ENCODE data around the gene SYTL4. TPM values are rescaled to one million over a fixed set of nuclear protein-coding genes. Genes with fewer than 3 reads are reported as not detected.

Gene SYTL4
- total and polyA plus RNA-seq, 2 of the 8 experiments (the other 6 are each of a cell fraction or from before 2014, with no cell fraction given) = 0.11 TPM

DNA sequence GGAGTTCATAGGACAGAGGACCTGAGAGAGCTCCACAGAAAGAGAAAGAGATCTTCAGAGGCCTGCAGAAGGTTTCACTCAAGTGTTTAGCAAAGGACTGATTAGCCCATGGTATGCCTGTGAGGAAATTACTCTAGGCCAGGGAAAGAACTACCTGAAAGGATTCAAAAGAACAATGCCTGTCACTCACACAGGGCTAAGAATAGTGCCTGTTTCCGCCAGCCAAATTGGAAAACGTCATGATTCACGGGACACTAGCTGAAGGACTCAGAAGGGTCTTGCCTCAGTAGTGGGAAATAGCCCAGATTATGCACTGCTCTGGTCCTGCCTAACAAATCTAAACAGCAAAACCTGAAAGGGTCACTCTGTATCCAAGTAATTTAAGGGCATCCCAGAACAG lies 21.1 kb downstream of the SYTL4 start:
- 36% methylated on average over 3 of the region's 3 CpGs; no CpG with 5 or more reads in 1 of the 2 experiments for WGBS, 2 experiments (ENCODE audit: extremely low coverage in 1 of 2, insufficient coverage in 1 of 2, insufficient read length in 1 of 2, insufficient replicate concordance in 2 of 2, low coverage in 1 of 2, low lambda C conversion rate in 2 of 2, missing lambda C conversion rate in 1 of 2)
- CTCF ChIA-PET (ENCODE audit: partially characterized antibody) = interaction anchor here (1.1 to 1.3 kb wide), 2 partner anchors 24 to 26 kb away, joined by 3 read pairs; no protein-coding TSS in a partner anchor
- TF ChIP-seq CHD1 (IDR thresholded peaks at IDR 0.05; ENCODE audit: low read depth, low read length) (no peak), SIN3A (conservative IDR thresholded peaks at IDR 0.05 in 1 of 2, IDR thresholded peaks at IDR 0.05 in 1 of 2; ENCODE audit: low read depth in 1 of 2, low read length in 2 of 2) (no peak), HDAC2 (IDR thresholded peaks at IDR 0.05; ENCODE audit: borderline replicate concordance in 1 of 2, low read depth in 2 of 2, low read length in 2 of 2) (no peak), EZH2 (IDR thresholded peaks at IDR 0.05; ENCODE audit: low read depth, low read length, severe bottlenecking) (no peak), SP1 (IDR thresholded peaks at IDR 0.05; ENCODE audit: low read depth, low read length) (no peak), TAF1 (IDR thresholded peaks at IDR 0.05; ENCODE audit: low read depth, low read length) (no peak), RXRA (IDR thresholded peaks at IDR 0.05; ENCODE audit: insufficient read depth, low read depth, low read length) (no peak), SRF (IDR thresholded peaks at IDR 0.05; ENCODE audit: low read depth, low read length) (no peak), RNF2 (IDR thresholded peaks at IDR 0.05; ENCODE audit: borderline replicate concordance, low read depth, low read length, missing control alignments, poor library complexity, severe bottlenecking) (no peak), RBBP5 (IDR thresholded peaks at IDR 0.05; ENCODE audit: borderline replicate concordance, low read depth, low read length) (no peak), MAFK (IDR thresholded peaks at IDR 0.05; ENCODE audit: low read depth, low read length) (no peak), SIX5 (IDR thresholded peaks at IDR 0.05; ENCODE audit: low read depth, low read length) (no peak), POLR2A (IDR thresholded peaks at IDR 0.05; ENCODE audit: control extremely low read depth in 1 of 2, low read depth in 2 of 2, low read length in 2 of 2) (no peak)
- TF ChIP-seq, protein P1, sequence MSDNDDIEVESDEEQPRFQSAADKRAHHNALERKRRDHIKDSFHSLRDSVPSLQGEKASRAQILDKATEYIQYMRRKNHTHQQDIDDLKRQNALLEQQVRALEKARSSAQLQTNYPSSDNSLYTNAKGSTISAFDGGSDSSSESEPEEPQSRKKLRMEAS (IDR thresholded peaks at IDR 0.05) = no peak

More for the DNA sequence above, 21.1 kb downstream of the SYTL4 start:
- Histone ChIP-seq H2BK12ac (ENCODE audit: low read depth, low read length) (no peak overlapping the region), H2BK15ac (ENCODE audit: low read length) (no peak overlapping the region), H3K56ac (replicated peaks; ENCODE audit: insufficient read length, low read depth, low read length) (no peak overlapping the region), H3K79me2 (ENCODE audit: control insufficient read depth in 1 of 2, insufficient read depth in 2 of 2, low read length in 2 of 2) (no peaks in the 10 kb centered on the region), H4K8ac (ENCODE audit: extremely low read depth, insufficient read depth, low read length) (no peak overlapping the region), H3K18ac (ENCODE audit: extremely low read depth, low read length) (no peak overlapping the region), H2AFZ (ENCODE audit: low read length) (no peak overlapping the region), H2BK5ac (ENCODE audit: low read depth, low read length) (no peak overlapping the region), H4K20me1 (replicated peaks in 1 of 2; ENCODE audit: control insufficient read depth in 1 of 2, insufficient read depth in 2 of 2, low read length in 2 of 2) (no peaks in the 10 kb centered on the region), H3K4me2 (ENCODE audit: insufficient read depth in 1 of 2, low read depth in 2 of 2, low read length in 2 of 2) (no peak overlapping the region), H3K36me3 (ENCODE audit: control insufficient read depth in 2 of 4, insufficient read depth in 4 of 4, low read length in 3 of 4) (no peaks in the 10 kb centered on the region), H3K9ac (replicated peaks in 1 of 4; ENCODE audit: extremely low read depth in 1 of 4, low read depth in 3 of 4, low read length in 3 of 4) (no peak overlapping the region), H2AK5ac (ENCODE audit: low read depth, low read length) (no peak overlapping the region), H3K23me2 (ENCODE audit: low read depth, low read length) (no peaks in the 10 kb centered on the region), H3K4ac (replicated peaks; ENCODE audit: insufficient read length, low read depth, low read length) (no peak overlapping the region), H2BK120ac (replicated peaks; ENCODE audit: low read depth, low read length) (no peak overlapping the region), H3K79me1 (ENCODE audit: low read depth, low read length) (no peaks in the 10 kb centered on the region), H3K27ac (ENCODE audit: low read depth, low read length) (no peak overlapping the region), H3K4me3 (ENCODE audit: extremely low read depth in 1 of 4, insufficient read depth in 2 of 4, low read depth in 3 of 4, low read length in 4 of 4) (no peak overlapping the region), H4K91ac (replicated peaks; ENCODE audit: insufficient read length, low read length) (no peak overlapping the region), H3K4me1 (replicated peaks in 1 of 4; ENCODE audit: control insufficient read depth in 3 of 4, insufficient read depth in 4 of 4, low read length in 3 of 4) (no peaks in the 10 kb centered on the region), H3K9me3 (ENCODE audit: insufficient read depth in 2 of 2, low read depth in 1 of 2, low read length in 1 of 2) (no peaks in the 10 kb centered on the region), H4K5ac (ENCODE audit: insufficient read length, low read depth, low read length) (no peak overlapping the region), H3K14ac (ENCODE audit: insufficient read length) (no peak overlapping the region), H2BK20ac (ENCODE audit: low read length) (no peak overlapping the region), H3K23ac (ENCODE audit: insufficient read length) (no peak overlapping the region), H3K27me3 (replicated peaks in 1 of 4; ENCODE audit: control insufficient read depth in 3 of 4, extremely low read depth in 1 of 4, insufficient read depth in 3 of 4, low read length in 3 of 4) (no peaks in the 10 kb centered on the region)
- POLR2A ChIA-PET (ENCODE audit: partially characterized antibody) = interaction anchor here (0.6 kb wide), 1 partner anchor 1397 kb away, joined by 3 read pairs; no protein-coding TSS in a partner anchor
- DNase-seq (ENCODE audit: low read depth in 1 of 2, low spot score in 2 of 2) = no peak
- FAIRE-seq = no peak
